NK-92 treated with Interleukin-12 subunit alpha and Interleukin-12 subunit beta, amount 100 ng/mL, for 24 hours (cell line): Measurements from ENCODE around the gene DBP.
A peak's percentile ranks its signal among the peaks of the same experiment; 100 is the strongest.
"Not testable (repeated sequence)": the region's sequence is repeated elsewhere in the genome, so short reads cannot be mapped to it uniquely, and the experiment has no call there.

ENCODE experiments used
- DNase-seq: peaks from one replicate; lab custom pipeline; 2025; lab: John Stamatoyannopoulos, UW

Gene DBP

GRCh38 chr19:48665786-48666185 is 28.6 kb upstream of the DBP start:
- DNase-seq = no peak

GRCh38 chr19:48664476-48664875 is 27.3 kb upstream of the DBP start:
- no peak for DNase-seq

GRCh38 chr19:48663667-48664066 is 26.5 kb upstream of the DBP start:
- DNase-seq = no peak

GRCh38 chr19:48661711-48662090 is 24.5 kb upstream of the DBP start:
- no peak for DNase-seq

GRCh38 chr19:48660852-48661710 is 23.9 kb upstream of the DBP start:
- peak; percentile 74 for DNase-seq

GRCh38 chr19:48659768-48660167 is 22.6 kb upstream of the DBP start:
- DNase-seq = no peak

GRCh38 chr19:48658483-48658882 is 21.3 kb upstream of the DBP start:
- DNase-seq = no peak

- not testable (repeated sequence) for DNase-seq
Measured at GRCh38 chr19:48657828-48658227, 20.6 kb upstream of the DBP start.

GRCh38 chr19:48656840-48657474 is 19.8 kb upstream of the DBP start:
- DNase-seq = no peak

GRCh38 chr19:48654299-48655059 is 17.3 kb upstream of the DBP start:
- no peak for DNase-seq

GRCh38 chr19:48651683-48652048 is 14.5 kb upstream of the DBP start:
- DNase-seq = no peak

- no peak for DNase-seq
Measured at GRCh38 chr19:48650974-48651682, 13.9 kb upstream of the DBP start.

GRCh38 chr19:48648134-48648533 is 11.0 kb upstream of the DBP start:
- DNase-seq = no peak

GRCh38 chr19:48646722-48647216 is 9.6 kb upstream of the DBP start:
- no peak for DNase-seq

GRCh38 chr19:48646001-48646721 is 9.0 kb upstream of the DBP start, which contains the start of gene CA11:
Gene CA11, minus strand, starts transcription at chr19:48646187. Its CDS starts 555 bp downstream, at chr19:48645632.
- DNase-seq = peak; percentile 76

- no peak for DNase-seq
Measured at GRCh38 chr19:48645620-48646000, 8.4 kb upstream of the DBP start.

- no peak for DNase-seq
Measured at GRCh38 chr19:48644839-48645619, 7.8 kb upstream of the DBP start.

GRCh38 chr19:48644355-48644754 is 7.2 kb upstream of the DBP start:
- DNase-seq = no peak

- DNase-seq = no peak
Measured at GRCh38 chr19:48642862-48643261, 5.7 kb upstream of the DBP start.

GRCh38 chr19:48641850-48642249 is 4.7 kb upstream of the DBP start:
- DNase-seq = no peak
